ENCODE measurements around the gene NPHP4.

- TF ChIP-seq CREB1 (CRISPR knock-in tag; IDR thresholded peaks at IDR 0.05) (no peak), CTCF (IDR thresholded peaks at IDR 0.05) (no peak)
Observed at GRCh38 chr1:5911157-5911556, 81.1 kb downstream of the NPHP4 start.
